HT1080 (cell line): Measurements from ENCODE around the gene TSPAN16. TPM values are rescaled to one million over a fixed set of nuclear protein-coding genes. Genes with fewer than 3 reads are reported as not detected.

Experiments used
- total RNA-seq: library from RNA; depleted of rRNA; stranded (reverse); fragments of >200 nt; shearing (Covaris generic); gene quantifications from 2 replicates; pipeline ENCODE4 v1.2.3, GENCODE V29; 2014; rRNA removed

The TSPAN16 gene
- total RNA-seq, 1 experiment from 2014 or later = not detected

Other genes starting within 250 kb of the TSPAN16 start
- gene LDLR, start 206.7 kb upstream of the TSPAN16 start, total RNA-seq = 53.6 and 67.8 TPM in 2 replicates
- 112 and 122 TPM in 2 replicates for gene SPC24, start 140.4 kb upstream of the TSPAN16 start, total RNA-seq
- gene KANK2, start 98.6 kb upstream of the TSPAN16 start, total RNA-seq = 54.3 and 73.5 TPM in 2 replicates
- gene ANGPTL8, start 56.5 kb upstream of the TSPAN16 start, total RNA-seq = not detected in 2 replicates
- gene DOCK6, start 33.6 kb upstream of the TSPAN16 start, total RNA-seq = 2.8 and 4.3 TPM in 2 replicates
- not detected in 2 replicates for gene RAB3D, start 43.5 kb downstream of the TSPAN16 start, total RNA-seq
- gene TMEM205, start 50.1 kb downstream of the TSPAN16 start, total RNA-seq = 2.2 and 2.3 TPM in 2 replicates
- 0.23 TPM in 1 of 2 replicates, not detected in the other for gene CCDC159, start 50.4 kb downstream of the TSPAN16 start, total RNA-seq
- 0.27 and 1.4 TPM in 2 replicates for gene PLPPR2, start 59.3 kb downstream of the TSPAN16 start, total RNA-seq
- gene SWSAP1, start 78.5 kb downstream of the TSPAN16 start, total RNA-seq = 1.3 and 1.8 TPM in 2 replicates
- gene EPOR, start 88.2 kb downstream of the TSPAN16 start, total RNA-seq = 0.53 and 2.2 TPM in 2 replicates
- gene RGL3, start 123.2 kb downstream of the TSPAN16 start, total RNA-seq = not detected in 2 replicates
- gene ODAD3, start 139.0 kb downstream of the TSPAN16 start, total RNA-seq = 0.14 and 0.33 TPM in 2 replicates
- gene PRKCSH, start 139.5 kb downstream of the TSPAN16 start, total RNA-seq = 121 and 159 TPM in 2 replicates
- gene ELAVL3, start 184.9 kb downstream of the TSPAN16 start, total RNA-seq = not detected in 2 replicates
- gene ZNF653, start 209.7 kb downstream of the TSPAN16 start, total RNA-seq = 5.2 and 11.6 TPM in 2 replicates
- 74.5 and 78.8 TPM in 2 replicates for gene ECSIT, start 233.0 kb downstream of the TSPAN16 start, total RNA-seq
- gene CNN1, start 242.7 kb downstream of the TSPAN16 start, total RNA-seq = 0.45 and 0.63 TPM in 2 replicates